Mammary epithelial cell (primary cell): ENCODE data around the gene GPR146.

ENCODE experiments used
- EZH2 ChIP-seq: IDR thresholded peaks from 2 replicates; pipeline ENCODE4 v1.6.1; 2012; ENCODE audit warnings: low read length, inconsistent platforms, borderline replicate concordance
- TF ChIP-seq, protein P1 (sequence below), 2 donors: IDR thresholded peaks in 1 of 2; conservative IDR thresholded peaks in 1 of 2; 2 replicates each; pipeline ENCODE4 v1.5.1; 2011 to 2012; ENCODE audit warnings: inconsistent platforms in 2 of 2, low read length in 2 of 2, mild to moderate bottlenecking in 2 of 2, control low read depth in 1 of 2, low read depth in 1 of 2; ENCODE audit not compliant: insufficient read depth in 1 of 2; ENCODE audit errors: extremely low read depth in 1 of 2

DNA sequence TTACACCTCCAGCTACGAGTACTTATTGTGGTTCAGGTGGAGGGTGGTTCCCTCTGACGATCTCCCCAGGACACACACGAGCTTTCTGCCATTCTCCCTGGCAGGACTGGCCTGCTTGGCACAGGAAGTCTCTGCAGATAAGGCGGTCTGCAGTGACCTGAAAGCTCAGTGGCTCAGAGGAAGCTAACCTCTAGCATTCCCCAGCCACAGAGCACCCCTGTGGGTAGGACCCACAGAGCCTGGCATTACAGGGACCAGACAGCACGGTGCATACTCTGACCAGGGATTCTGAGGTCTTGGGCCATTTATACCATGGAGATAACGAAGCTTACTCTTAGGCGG lies 1.9 kb upstream of the GPR146 start:
- TF ChIP-seq, protein P1, sequence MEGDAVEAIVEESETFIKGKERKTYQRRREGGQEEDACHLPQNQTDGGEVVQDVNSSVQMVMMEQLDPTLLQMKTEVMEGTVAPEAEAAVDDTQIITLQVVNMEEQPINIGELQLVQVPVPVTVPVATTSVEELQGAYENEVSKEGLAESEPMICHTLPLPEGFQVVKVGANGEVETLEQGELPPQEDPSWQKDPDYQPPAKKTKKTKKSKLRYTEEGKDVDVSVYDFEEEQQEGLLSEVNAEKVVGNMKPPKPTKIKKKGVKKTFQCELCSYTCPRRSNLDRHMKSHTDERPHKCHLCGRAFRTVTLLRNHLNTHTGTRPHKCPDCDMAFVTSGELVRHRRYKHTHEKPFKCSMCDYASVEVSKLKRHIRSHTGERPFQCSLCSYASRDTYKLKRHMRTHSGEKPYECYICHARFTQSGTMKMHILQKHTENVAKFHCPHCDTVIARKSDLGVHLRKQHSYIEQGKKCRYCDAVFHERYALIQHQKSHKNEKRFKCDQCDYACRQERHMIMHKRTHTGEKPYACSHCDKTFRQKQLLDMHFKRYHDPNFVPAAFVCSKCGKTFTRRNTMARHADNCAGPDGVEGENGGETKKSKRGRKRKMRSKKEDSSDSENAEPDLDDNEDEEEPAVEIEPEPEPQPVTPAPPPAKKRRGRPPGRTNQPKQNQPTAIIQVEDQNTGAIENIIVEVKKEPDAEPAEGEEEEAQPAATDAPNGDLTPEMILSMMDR (conservative IDR thresholded peaks at IDR 0.05 in 1 of 2, IDR thresholded peaks at IDR 0.05 in 1 of 2; ENCODE audit: extremely low read depth in 1 of 2, insufficient read depth in 1 of 2, low read depth in 1 of 2, low read length in 2 of 2), result no peak
- TF ChIP-seq EZH2, result no peak
